GM19328 (cell line): ENCODE results near the gene PRKCE.

Source experiments
- ATAC-seq: cut with Tn5 transposase; IDR thresholded peaks from one replicate; pipeline ENCODE4 v1.9.1; 2021; ENCODE audit warnings: mild to moderate bottlenecking, moderate library complexity; ENCODE audit not compliant: unreplicated experiment

PRKCE gene

GRCh38 chr2:45664635-45665261 lies 13.3 kb downstream of the PRKCE start:
- ATAC-seq, result no peak

GRCh38 chr2:45668509-45668908 lies 17.0 kb downstream of the PRKCE start:
- ATAC-seq, result no peak

- ATAC-seq, result no peak
Observed at GRCh38 chr2:45669032-45669486, 17.6 kb downstream of the PRKCE start.

GRCh38 chr2:45670646-45671045 lies 19.2 kb downstream of the PRKCE start:
- no peak for ATAC-seq

- no peak for ATAC-seq
Observed at GRCh38 chr2:45672138-45672537, 20.7 kb downstream of the PRKCE start.

GRCh38 chr2:45674035-45674816 lies 22.8 kb downstream of the PRKCE start:
- ATAC-seq, result no peak

GRCh38 chr2:45675263-45675812 lies 23.9 kb downstream of the PRKCE start:
- no peak for ATAC-seq

- no peak for ATAC-seq
Observed at GRCh38 chr2:45676088-45676487, 24.6 kb downstream of the PRKCE start.

- no peak for ATAC-seq
Observed at GRCh38 chr2:45678791-45679348, 27.4 kb downstream of the PRKCE start.

GRCh38 chr2:45680351-45680967 lies 29.0 kb downstream of the PRKCE start:
- no peak for ATAC-seq

GRCh38 chr2:45681675-45682074 lies 30.2 kb downstream of the PRKCE start:
- no peak for ATAC-seq

- ATAC-seq, result no peak
Observed at GRCh38 chr2:45683292-45683691, 31.8 kb downstream of the PRKCE start.

- ATAC-seq, result no peak
Observed at GRCh38 chr2:45684756-45685155, 33.3 kb downstream of the PRKCE start.

GRCh38 chr2:45685260-45685659 lies 33.8 kb downstream of the PRKCE start:
- ATAC-seq, result no peak

GRCh38 chr2:45687964-45688363 lies 36.5 kb downstream of the PRKCE start:
- ATAC-seq, result no peak

- ATAC-seq, result no peak
Observed at GRCh38 chr2:45688479-45689298, 37.2 kb downstream of the PRKCE start.

GRCh38 chr2:45690231-45690630 lies 38.8 kb downstream of the PRKCE start:
- no peak for ATAC-seq

- ATAC-seq, result no peak
Observed at GRCh38 chr2:45691171-45691999, 39.9 kb downstream of the PRKCE start.

- no peak for ATAC-seq
Observed at GRCh38 chr2:45692566-45692965, 41.1 kb downstream of the PRKCE start.
